SKM-1 (cell line): ENCODE results near the gene HLF.

Source experiments
- DNase-seq: peaks from one replicate; lab custom pipeline; 2025; ENCODE audit not compliant: unreplicated experiment; lab: John Stamatoyannopoulos, UW

Gene HLF

GRCh38 chr17:55264645-55265298 lies at the start of gene HLF:
Gene HLF (plus strand): TSS chr17:55264960. CDS start chr17:55265485, 525 bp downstream.
- DNase-seq = no peak

GRCh38 chr17:55215711-55216110 lies 49.0 kb upstream of the HLF start:
- no peak for DNase-seq

GRCh38 chr17:55216888-55217287 lies 47.9 kb upstream of the HLF start:
- DNase-seq = no peak

- DNase-seq = no peak
Observed at GRCh38 chr17:55219459-55219858, 45.3 kb upstream of the HLF start.

- no peak for DNase-seq
Observed at GRCh38 chr17:55219934-55220333, 44.8 kb upstream of the HLF start.

GRCh38 chr17:55223524-55223923 lies 41.2 kb upstream of the HLF start:
- DNase-seq = no peak

- no peak for DNase-seq
Observed at GRCh38 chr17:55224746-55225145, 40.0 kb upstream of the HLF start.

- DNase-seq = no peak
Observed at GRCh38 chr17:55225237-55225636, 39.5 kb upstream of the HLF start.

GRCh38 chr17:55228683-55229192 lies 36.0 kb upstream of the HLF start:
- no peak for DNase-seq

GRCh38 chr17:55229276-55229675 lies 35.5 kb upstream of the HLF start:
- no peak for DNase-seq

- no peak for DNase-seq
Observed at GRCh38 chr17:55230716-55231115, 34.0 kb upstream of the HLF start.

- DNase-seq = no peak
Observed at GRCh38 chr17:55233840-55234239, 30.9 kb upstream of the HLF start.

- DNase-seq = no peak
Observed at GRCh38 chr17:55236316-55236715, 28.4 kb upstream of the HLF start.

- DNase-seq = no peak
Observed at GRCh38 chr17:55237268-55237667, 27.5 kb upstream of the HLF start.

- no peak for DNase-seq
Observed at GRCh38 chr17:55237841-55238178, 26.9 kb upstream of the HLF start.

- peak; percentile 4 for DNase-seq
Observed at GRCh38 chr17:55238179-55238930, 26.4 kb upstream of the HLF start.

- no peak for DNase-seq
Observed at GRCh38 chr17:55238931-55239297, 25.8 kb upstream of the HLF start.

GRCh38 chr17:55241097-55241496 lies 23.7 kb upstream of the HLF start:
- no peak for DNase-seq

- DNase-seq = no peak
Observed at GRCh38 chr17:55242476-55242875, 22.3 kb upstream of the HLF start.

GRCh38 chr17:55245986-55246385 lies 18.8 kb upstream of the HLF start:
- no peak for DNase-seq

GRCh38 chr17:55246583-55246982 lies 18.2 kb upstream of the HLF start:
- no peak for DNase-seq

- no peak for DNase-seq
Observed at GRCh38 chr17:55248077-55248476, 16.7 kb upstream of the HLF start.

GRCh38 chr17:55249861-55250260 lies 14.9 kb upstream of the HLF start:
- DNase-seq = no peak
